GM12864 (cell line): ENCODE measurements around the gene STK32B.

Experiments
- DNase-seq: peaks from one replicate; pipeline ENCODE4 v3.0.0-alpha.2; 2011; ENCODE audit warnings: low read depth
- H3K4me3 ChIP-seq: 2 replicates; pipeline ENCODE4 v1.5.1; 2011; ENCODE audit warnings: mild to moderate bottlenecking, low read depth, low read length, control low read depth
- CTCF ChIP-seq: IDR thresholded peaks from 2 replicates; pipeline ENCODE4 v1.5.1; 2011; ENCODE audit warnings: low read depth, mild to moderate bottlenecking, moderate library complexity, low read length, control low read depth, inconsistent platforms; ENCODE audit errors: missing control alignments

STK32B gene

GRCh38 chr4:5211282-5211839, 160.1 kb downstream of the STK32B start:
- no peak for DNase-seq
- H3K4me3 ChIP-seq = no peak overlapping the region
- no peak for TF ChIP-seq CTCF

- DNase-seq = no peak
- no peak for TF ChIP-seq CTCF
- no peak overlapping the region for H3K4me3 ChIP-seq
Measured at GRCh38 chr4:5212255-5213013, 161.2 kb downstream of the STK32B start.

GRCh38 chr4:5213087-5213595, 161.9 kb downstream of the STK32B start:
- no peak for DNase-seq
- no peak for TF ChIP-seq CTCF
- H3K4me3 ChIP-seq = no peak overlapping the region

GRCh38 chr4:5215321-5215720, 164.0 kb downstream of the STK32B start:
- DNase-seq = no peak
- TF ChIP-seq CTCF = no peak
- H3K4me3 ChIP-seq = no peak overlapping the region

GRCh38 chr4:5217421-5217820, 166.1 kb downstream of the STK32B start:
- DNase-seq = no peak
- no peak for TF ChIP-seq CTCF
- H3K4me3 ChIP-seq = no peak overlapping the region

GRCh38 chr4:5218376-5219069, 167.2 kb downstream of the STK32B start:
- H3K4me3 ChIP-seq = no peak overlapping the region
- DNase-seq = no peak
- TF ChIP-seq CTCF = no peak
